OCI-LY7 (cell line): Measurements from ENCODE around the gene RCHY1. TPM values are rescaled to one million over a fixed set of nuclear protein-coding genes. Genes with fewer than 3 reads are reported as not detected.
A peak's percentile ranks its signal among the peaks of the same experiment; 100 is the strongest.

Experiments used
- BruUV-seq: library from RNA; stranded (reverse); fragments of 400-500 nt; replicated peaks from 2 replicates; lab custom pipeline; 2021; lab: Mats Ljungman, UMichigan
- CTCF ChIA-PET: fragments of 300-600 bp; sonication (Branson Sonifier 250); formaldehyde crosslinking; loops from one replicate; lab custom pipeline; 2022; ENCODE audit warnings: antibody characterized with exemption; ENCODE audit not compliant: unreplicated experiment; lab: Charles Lee
- POLR2A ChIA-PET: fragments of 300-600 bp; sonication (Branson Sonifier 250); formaldehyde crosslinking; loops from one replicate; lab custom pipeline; 2022; ENCODE audit warnings: antibody characterized with exemption; lab: Charles Lee
- DNase-seq: peaks from one replicate; pipeline ENCODE4 v3.0.0-alpha.2; 2015; ENCODE audit warnings: low spot score
- H2AFZ ChIP-seq: fragments of 200-600 bp; sonication (generic), shearing (Covaris generic); 2 replicates; pipeline ENCODE4 v1.6.1; 2014; ENCODE audit warnings: mild to moderate bottlenecking, antibody characterized with exemption, low read length, moderate library complexity
- H3K27ac ChIP-seq: fragments of 200-600 bp; sonication (generic); 2 replicates; pipeline ENCODE4 v1.5.1; 2014; ENCODE audit warnings: mixed run types, low read depth, mild to moderate bottlenecking, moderate library complexity, low read length, inconsistent platforms; ENCODE audit not compliant: poor library complexity, severe bottlenecking
- H3K36me3 ChIP-seq: fragments of 200-600 bp; sonication (generic); 2 replicates; pipeline ENCODE4 v1.6.1; 2014; ENCODE audit warnings: mild to moderate bottlenecking, antibody characterized with exemption, low read length, moderate library complexity, mixed read lengths; ENCODE audit not compliant: insufficient read depth
- H3K4me1 ChIP-seq: fragments of 200-600 bp; sonication (generic); 2 replicates; pipeline ENCODE4 v1.5.1; 2014; ENCODE audit warnings: mild to moderate bottlenecking, low read length; ENCODE audit not compliant: insufficient read depth, poor library complexity, severe bottlenecking
- H3K4me2 ChIP-seq: fragments of 200-600 bp; sonication (generic); 2 replicates; pipeline ENCODE4 v1.6.1; 2014; ENCODE audit warnings: mild to moderate bottlenecking, low read length
- H3K4me3 ChIP-seq: fragments of 200-600 bp; sonication (generic); 2 replicates; pipeline ENCODE4 v1.5.1; 2014; ENCODE audit warnings: mild to moderate bottlenecking, low read depth, low read length; ENCODE audit not compliant: poor library complexity, severe bottlenecking
- H3K79me2 ChIP-seq: fragments of 200-600 bp; sonication (generic); 2 replicates; pipeline ENCODE4 v1.6.1; 2016; ENCODE audit warnings: low read depth, mild to moderate bottlenecking, low read length, moderate library complexity, mixed read lengths; ENCODE audit not compliant: insufficient read depth
- H3K9me2 ChIP-seq: fragments of 200-600 bp; sonication (generic); 2 replicates; pipeline ENCODE4 v1.6.1; 2016; ENCODE audit warnings: mild to moderate bottlenecking, low read length, mixed read lengths; ENCODE audit not compliant: insufficient read depth
- H3K9me3 ChIP-seq: fragments of 200-600 bp; sonication (generic); 2 replicates; pipeline ENCODE4 v1.6.1; 2014; ENCODE audit warnings: mild to moderate bottlenecking, mixed run types, low read length, mixed read lengths
- H4K20me1 ChIP-seq: fragments of 200-600 bp; sonication (generic); 2 replicates; pipeline ENCODE4 v1.6.1; 2014; ENCODE audit warnings: mild to moderate bottlenecking, antibody characterized with exemption, low read length, moderate library complexity, mixed read lengths; ENCODE audit not compliant: insufficient read depth
- CTCF ChIP-seq: fragments of 200-600 bp; sonication (generic); conservative IDR thresholded peaks from 2 replicates; pipeline ENCODE4 v1.5.1; 2014; ENCODE audit warnings: mild to moderate bottlenecking, antibody characterized with exemption, low read length, moderate library complexity, mixed read lengths
- EZH2phosphoT487 ChIP-seq: fragments of 200-600 bp; sonication (generic); IDR thresholded peaks from 2 replicates; pipeline ENCODE4 v1.6.1; 2018; ENCODE audit warnings: low read depth, borderline replicate concordance, mild to moderate bottlenecking, mixed run types, antibody characterized with exemption, low read length, moderate library complexity, mixed read lengths
- intact Hi-C: fragments of 100-400 bp; cut with micrococcal nuclease; formaldehyde crosslinking; loops from one replicate; pipeline ENCODE4 v1.10.0; 2022; ENCODE audit not compliant: unreplicated experiment
- total RNA-seq, 2 experiments: library from RNA; depleted of rRNA in 1 of 2; stranded (reverse); fragments of >200 nt in 1 of 2; shearing (Covaris generic) in 1 of 2; gene quantifications; 2 replicates each; pipeline ENCODE4 v1.2.3, GENCODE V29; 2014 to 2022

RCHY1 gene
- total RNA-seq, 2 experiments from 2014 or later: 9.2 to 25.5 TPM

GRCh38 chr4:75514949-75515612 lies 878 bp upstream of the RCHY1 start:
- no peaks in the 10 kb centered on the region for H3K9me2 ChIP-seq
- no TSS peak for BruUV-seq
- H2AFZ ChIP-seq: peak overlapping the region; percentile 95
- ChIA-PET POLR2A (interaction anchor here (0.8 to 3.9 kb wide), 12 partner anchors 10 to 212 kb away, joined by 3 to 19 read pairs (median 4); partner anchors contain the start of genes ODAPH and USO1), CTCF (no interaction called here)
- peak; percentile 47 for DNase-seq
- intact Hi-C loops: loop anchor here (1.0 to 10.0 kb wide), 3 partner anchors 158 to 1640 kb away; partner anchors contain the start of genes CCNG2, G3BP2 and USO1
- TF ChIP-seq CTCF (no peak), EZH2phosphoT487 (no peak)
- peak overlapping the region; percentile 98 for H3K4me2 ChIP-seq
- H3K4me3 ChIP-seq: peak overlapping the region; percentile 87
- H3K27ac ChIP-seq: peak overlapping the region; percentile 92
- H4K20me1 ChIP-seq: peaks cover 8% of the 10 kb centered on the region; the same call in 1 of the 2 replicates
- H3K9me3 ChIP-seq: peaks cover 10% of the 10 kb centered on the region; the same call in 1 of the 2 replicates
- peaks cover 34% of the 10 kb centered on the region for H3K4me1 ChIP-seq
- H3K36me3 ChIP-seq: peaks cover 42% of the 10 kb centered on the region
- peaks cover 58% of the 10 kb centered on the region for H3K79me2 ChIP-seq

- H3K27ac ChIP-seq: peak overlapping the region; percentile 92
- H3K4me3 ChIP-seq: peak overlapping the region; percentile 87
- intact Hi-C loops: loop anchor here (1.0 to 10.0 kb wide), 3 partner anchors 159 to 1641 kb away; partner anchors contain the start of genes CCNG2, G3BP2 and USO1
- H4K20me1 ChIP-seq: peaks cover 8% of the 10 kb centered on the region; the same call in 1 of the 2 replicates
- peaks cover 21% of the 10 kb centered on the region; the same call in 1 of the 2 replicates for H3K9me3 ChIP-seq
- BruUV-seq: TSS peak; percentile 66
- ChIA-PET CTCF (interaction anchor here (0.5 to 0.6 kb wide), 3 partner anchors 17 to 893 kb away, joined by 3 to 5 read pairs (median 3); no protein-coding TSS in a partner anchor), POLR2A (interaction anchor here (0.6 to 3.9 kb wide), 10 partner anchors 8 to 1133 kb away, joined by 3 to 18 read pairs (median 4); partner anchors contain the start of genes ODAPH and USO1)
- H2AFZ ChIP-seq: peak overlapping the region; percentile 95
- peak overlapping the region; percentile 98 for H3K4me2 ChIP-seq
- H3K36me3 ChIP-seq: peaks cover 49% of the 10 kb centered on the region
- no peaks in the 10 kb centered on the region for H3K9me2 ChIP-seq
- peak; percentile 15 for DNase-seq
- H3K79me2 ChIP-seq: peaks cover 73% of the 10 kb centered on the region
- TF ChIP-seq EZH2phosphoT487 (no peak), CTCF (no peak)
- peaks cover 34% of the 10 kb centered on the region for H3K4me1 ChIP-seq
Measured at GRCh38 chr4:75513526-75514130, 575 bp downstream of the RCHY1 start.
